WTC11 (cell line): Measurements from ENCODE around the gene SLC7A8. TPM values are rescaled to one million over a fixed set of nuclear protein-coding genes. Genes with fewer than 3 reads are reported as not detected.

Experiments
- ATAC-seq: fragments of 200-7000 bp; cut with Tn5 transposase; 2 replicates; pipeline ENCODE4 v1.10.0; 2021; ENCODE audit warnings: mild to moderate bottlenecking, moderate library complexity
- CTCF ChIA-PET: fragments of 300-600 bp; sonication (Branson Sonifier 250); formaldehyde crosslinking; loops from one replicate; lab custom pipeline; 2021; ENCODE audit warnings: antibody characterized with exemption; lab: Charles Lee
- POLR2A ChIA-PET: fragments of 350-600 bp; sonication (Branson Sonifier 250); formaldehyde crosslinking; loops from one replicate; lab custom pipeline; 2021; ENCODE audit warnings: antibody characterized with exemption; lab: Charles Lee
- DNase-seq: peaks from one replicate; pipeline ENCODE4 v3.0.0; 2021; ENCODE audit warnings: low spot score
- H3K27ac Mint-ChIP-seq: 2 replicates; pipeline ENCODE4 v1.8.0; 2021; ENCODE audit warnings: mixed read lengths
- H3K27me3 Mint-ChIP-seq: 2 replicates; pipeline ENCODE4 v1.8.0; 2021; ENCODE audit warnings: low read depth, mild to moderate bottlenecking, moderate library complexity, mixed read lengths
- H3K36me3 Mint-ChIP-seq: 2 replicates; pipeline ENCODE4 v1.8.0; 2021; ENCODE audit warnings: mixed read lengths
- H3K4me1 Mint-ChIP-seq: 2 replicates; pipeline ENCODE4 v1.8.0; 2022; ENCODE audit warnings: mixed read lengths
- H3K4me3 Mint-ChIP-seq: 2 replicates; pipeline ENCODE4 v1.8.0; 2021; ENCODE audit warnings: mild to moderate bottlenecking, moderate library complexity, mixed read lengths
- H3K9me3 Mint-ChIP-seq: 2 replicates; pipeline ENCODE4 v1.8.0; 2021; ENCODE audit warnings: mixed read lengths
- AFF4 ChIP-seq: sonication (generic); formaldehyde crosslinking; IDR thresholded peaks from 2 replicates; pipeline ENCODE4 v1.8.1; 2023; ENCODE audit warnings: mild to moderate bottlenecking, missing genetic modification reagents, borderline replicate concordance
- CREB1 ChIP-seq: sonication (generic); formaldehyde crosslinking; IDR thresholded peaks from 2 replicates; pipeline ENCODE4 v1.8.0; 2023; ENCODE audit warnings: mild to moderate bottlenecking, missing genetic modification reagents
- E2F1 ChIP-seq: sonication (generic); formaldehyde crosslinking; IDR thresholded peaks from 2 replicates; pipeline ENCODE4 v1.8.0; 2022; ENCODE audit warnings: mild to moderate bottlenecking, missing genetic modification reagents
- E2F4 ChIP-seq: sonication (generic); formaldehyde crosslinking; IDR thresholded peaks from 2 replicates; pipeline ENCODE4 v1.8.1; 2022; ENCODE audit warnings: low read depth, mild to moderate bottlenecking, moderate library complexity, missing genetic modification reagents, borderline replicate concordance
- ELF4 ChIP-seq: sonication (generic); formaldehyde crosslinking; IDR thresholded peaks from 2 replicates; pipeline ENCODE4 v1.8.1; 2022; ENCODE audit warnings: low read depth, mild to moderate bottlenecking, moderate library complexity, missing genetic modification reagents
- GRHL2 ChIP-seq: fragments of 250-450 bp; sonication (Bioruptor Pico); IDR thresholded peaks from 2 replicates; pipeline ENCODE4 v1.8.0; 2022; ENCODE audit warnings: mild to moderate bottlenecking, moderate library complexity; ENCODE audit not compliant: insufficient replicate concordance, severe bottlenecking
- KAT7 ChIP-seq: sonication (generic); formaldehyde crosslinking; IDR thresholded peaks from 2 replicates; pipeline ENCODE4 v1.8.1; 2023; ENCODE audit warnings: missing genetic modification reagents, mild to moderate bottlenecking, borderline replicate concordance
- MAX ChIP-seq: sonication (generic); formaldehyde crosslinking; IDR thresholded peaks from 2 replicates; pipeline ENCODE4 v1.8.0; 2022; ENCODE audit warnings: mild to moderate bottlenecking, missing genetic modification reagents
- MYBL2 ChIP-seq: sonication (generic); formaldehyde crosslinking; IDR thresholded peaks from 2 replicates; pipeline ENCODE4 v1.8.1; 2023; ENCODE audit warnings: mild to moderate bottlenecking, moderate library complexity, missing genetic modification reagents
- NFYB ChIP-seq: sonication (generic); formaldehyde crosslinking; conservative IDR thresholded peaks from 2 replicates; pipeline ENCODE4 v1.8.0; 2022; ENCODE audit warnings: low read depth, missing genetic modification reagents
- NR1H2 ChIP-seq: sonication (generic); formaldehyde crosslinking; IDR thresholded peaks from 2 replicates; pipeline ENCODE4 v1.9.0; 2021; ENCODE audit warnings: mild to moderate bottlenecking, moderate library complexity, missing genetic modification reagents
- PREB ChIP-seq: sonication (generic); formaldehyde crosslinking; IDR thresholded peaks from 2 replicates; pipeline ENCODE4 v1.8.1; 2022; ENCODE audit warnings: mild to moderate bottlenecking, missing genetic modification reagents, moderate library complexity, borderline replicate concordance
- SMAD4 ChIP-seq: sonication (generic); formaldehyde crosslinking; IDR thresholded peaks from 2 replicates; pipeline ENCODE4 v1.8.0; 2022; ENCODE audit warnings: mild to moderate bottlenecking, missing genetic modification reagents
- TP53 ChIP-seq: sonication (generic); formaldehyde crosslinking; IDR thresholded peaks from 2 replicates; pipeline ENCODE4 v1.8.1; 2023; ENCODE audit warnings: mild to moderate bottlenecking, missing genetic modification reagents
- ZNF121 ChIP-seq: sonication (generic); formaldehyde crosslinking; IDR thresholded peaks from 2 replicates; pipeline ENCODE4 v1.8.0; 2023; ENCODE audit warnings: missing genetic modification reagents
- ZNF138 ChIP-seq: sonication (generic); formaldehyde crosslinking; conservative IDR thresholded peaks from 2 replicates; pipeline ENCODE4 v1.8.1; 2022; ENCODE audit warnings: mild to moderate bottlenecking, moderate library complexity, missing genetic modification reagents
- ZNF281 ChIP-seq: sonication (generic); formaldehyde crosslinking; IDR thresholded peaks from 2 replicates; pipeline ENCODE4 v1.8.0; 2023; ENCODE audit warnings: mild to moderate bottlenecking, missing genetic modification reagents
- ZNF396 ChIP-seq: fragments of 250-450 bp; sonication (Bioruptor Pico); IDR thresholded peaks from 2 replicates; pipeline ENCODE4 v1.8.0; 2021; ENCODE audit warnings: mild to moderate bottlenecking, moderate library complexity, borderline replicate concordance
- total RNA-seq: library from RNA; stranded (reverse); gene quantifications from 3 replicates; pipeline ENCODE4 v1.2.3, GENCODE V29; 2021

The SLC7A8 gene
- total RNA-seq, 1 experiment from 2014 or later = 207 TPM

GRCh38 chr14:23112359-23113178, 70.9 kb downstream of the SLC7A8 start (continued):
- TF ChIP-seq ZNF138 (no peak), AFF4 (no peak), ZNF396 (CRISPR knock-in tag) (no peak), NFYB (CRISPR knock-in tag) (no peak)

GRCh38 chr14:23110579-23111365, 72.7 kb downstream of the SLC7A8 start:
- TF ChIP-seq ZNF121 (CRISPR knock-in tag) = no peak
- ATAC-seq (no peak), DNase-seq (no peak)
- Mint-ChIP-seq H3K4me1 (peaks cover 29% of the 10 kb centered on the region), H3K4me3 (no peak overlapping the region), H3K27me3 (peaks cover 21% of the 10 kb centered on the region), H3K36me3 (peaks cover 4% of the 10 kb centered on the region; the same call in 1 of the 2 replicates), H3K9me3 (no peaks in the 10 kb centered on the region), H3K27ac (no peak overlapping the region)
- CTCF ChIA-PET = interaction anchor here (1.2 to 5.1 kb wide), 3 partner anchors 10 to 42 kb away, joined by 7 to 43 read pairs (median 7); partner anchors contain the start of genes ACIN1 and C14orf119
- POLR2A ChIA-PET = no interaction called here

- DNase-seq = no peak
- POLR2A ChIA-PET = no interaction called here
- TF ChIP-seq GRHL2 (CRISPR knock-in tag) (no peak), NR1H2 (CRISPR knock-in tag) (no peak), PREB (CRISPR knock-in tag) (no peak), TP53 (CRISPR knock-in tag) (no peak), CREB1 (CRISPR knock-in tag) (no peak), ELF4 (no peak), E2F1 (CRISPR knock-in tag) (no peak), ZNF281 (CRISPR knock-in tag) (no peak), MYBL2 (CRISPR knock-in tag) (no peak), SMAD4 (CRISPR knock-in tag) (no peak), KAT7 (CRISPR knock-in tag) (no peak), E2F4 (no peak), MAX (no peak)
- Mint-ChIP-seq H3K36me3 (peaks cover 4% of the 10 kb centered on the region; the same call in 1 of the 2 replicates), H3K27ac (no peak overlapping the region), H3K4me1 (peaks cover 33% of the 10 kb centered on the region), H3K4me3 (no peak overlapping the region), H3K27me3 (peaks cover 14% of the 10 kb centered on the region), H3K9me3 (no peaks in the 10 kb centered on the region)
- CTCF ChIA-PET = interaction anchor here (0.8 to 5.1 kb wide), 6 partner anchors 9 to 54 kb away, joined by 3 to 43 read pairs (median 8); partner anchors contain the start of genes ACIN1 and C14orf119
- ATAC-seq = no peak
Measured at GRCh38 chr14:23109769-23110168, 73.7 kb downstream of the SLC7A8 start.
